Activated CD8-positive, alpha-beta T cell treated with anti-CD3 and anti-CD28 coated beads for 36 hours (primary cell): ENCODE measurements around the gene GUCA2B. TPM values are rescaled to one million over a fixed set of nuclear protein-coding genes. Genes with fewer than 3 reads are reported as not detected.

Experiments
- ATAC-seq: fragments of 200-7000 bp; cut with Tn5 transposase; one replicate; pipeline ENCODE4 v1.10.0; 2021; ENCODE audit warnings: mild to moderate bottlenecking, moderate library complexity
- CTCF ChIA-PET: fragments of 350-600 bp; sonication (Branson Sonifier 250); formaldehyde crosslinking; loops from one replicate; lab custom pipeline; 2021; ENCODE audit warnings: antibody characterized with exemption; lab: Charles Lee
- POLR2A ChIA-PET: fragments of 350-600 bp; sonication (Branson Sonifier 250); formaldehyde crosslinking; loops from one replicate; lab custom pipeline; 2021; ENCODE audit warnings: antibody characterized with exemption; lab: Charles Lee
- DNase-seq: peaks from one replicate; pipeline ENCODE4 v3.0.0-alpha.2; 2020
- H3K27ac Mint-ChIP-seq: one replicate; pipeline ENCODE4 v1.8.0; 2021; ENCODE audit warnings: mild to moderate bottlenecking, mixed read lengths
- H3K27me3 Mint-ChIP-seq: one replicate; pipeline ENCODE4 v1.8.0; 2021; ENCODE audit warnings: mixed read lengths
- H3K36me3 Mint-ChIP-seq: one replicate; pipeline ENCODE4 v1.8.0; 2021; ENCODE audit warnings: low read depth, mixed read lengths
- H3K4me1 Mint-ChIP-seq: one replicate; pipeline ENCODE4 v1.8.0; 2021; ENCODE audit warnings: low read depth, mixed read lengths
- H3K4me3 Mint-ChIP-seq: one replicate; pipeline ENCODE4 v1.8.0; 2021; ENCODE audit warnings: mild to moderate bottlenecking, moderate library complexity, mixed read lengths
- H3K9me3 Mint-ChIP-seq: one replicate; pipeline ENCODE4 v1.8.0; 2021; ENCODE audit warnings: mixed read lengths
- intact Hi-C: fragments of 100-400 bp; cut with micrococcal nuclease; formaldehyde crosslinking; loops from one replicate; pipeline ENCODE4 v1.10.0; 2022
- total RNA-seq, 2 experiments: library from RNA; stranded (reverse); gene quantifications; one replicate each; pipeline ENCODE4 v1.2.3, GENCODE V29; 2021
- TF ChIP-seq, protein P1 (sequence below): fragments of 200-600 bp; IDR thresholded peaks from one replicate; pipeline ENCODE4 v1.8.0; 2022; ENCODE audit warnings: antibody characterized with exemption, mild to moderate bottlenecking

GUCA2B gene
- total RNA-seq, 2 experiments from 2014 or later = not detected

DNA sequence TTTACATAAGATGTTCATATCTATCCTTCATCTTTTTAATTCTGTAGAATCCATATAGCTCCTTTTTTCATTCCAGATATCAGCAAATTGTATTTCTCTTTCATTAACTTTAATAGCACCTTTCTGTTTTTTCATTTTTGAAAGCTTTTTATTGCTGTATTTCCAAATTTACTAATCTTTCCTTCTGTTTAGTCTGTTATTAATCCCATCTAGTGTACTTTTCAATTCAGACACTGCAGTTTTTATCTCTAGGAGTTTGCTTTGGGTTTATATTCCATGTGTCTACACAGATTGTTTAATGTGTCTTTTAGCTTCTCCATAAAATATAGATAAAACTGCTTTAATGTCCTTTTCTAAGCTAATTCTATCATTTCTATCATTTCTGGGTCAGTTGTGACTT, 48.8 kb downstream of the GUCA2B start:
- CTCF ChIA-PET = interaction anchor here (1.3 to 1.8 kb wide), 2 partner anchors 24 to 29 kb away, joined by 4 to 6 read pairs; no protein-coding TSS in a partner anchor
- H3K36me3 Mint-ChIP-seq = peaks cover 64% of the 10 kb centered on the region
- no peak overlapping the region for H3K4me3 Mint-ChIP-seq
- DNase-seq = no peak
- peaks cover 18% of the 10 kb centered on the region for H3K9me3 Mint-ChIP-seq
- TF ChIP-seq, protein P1, sequence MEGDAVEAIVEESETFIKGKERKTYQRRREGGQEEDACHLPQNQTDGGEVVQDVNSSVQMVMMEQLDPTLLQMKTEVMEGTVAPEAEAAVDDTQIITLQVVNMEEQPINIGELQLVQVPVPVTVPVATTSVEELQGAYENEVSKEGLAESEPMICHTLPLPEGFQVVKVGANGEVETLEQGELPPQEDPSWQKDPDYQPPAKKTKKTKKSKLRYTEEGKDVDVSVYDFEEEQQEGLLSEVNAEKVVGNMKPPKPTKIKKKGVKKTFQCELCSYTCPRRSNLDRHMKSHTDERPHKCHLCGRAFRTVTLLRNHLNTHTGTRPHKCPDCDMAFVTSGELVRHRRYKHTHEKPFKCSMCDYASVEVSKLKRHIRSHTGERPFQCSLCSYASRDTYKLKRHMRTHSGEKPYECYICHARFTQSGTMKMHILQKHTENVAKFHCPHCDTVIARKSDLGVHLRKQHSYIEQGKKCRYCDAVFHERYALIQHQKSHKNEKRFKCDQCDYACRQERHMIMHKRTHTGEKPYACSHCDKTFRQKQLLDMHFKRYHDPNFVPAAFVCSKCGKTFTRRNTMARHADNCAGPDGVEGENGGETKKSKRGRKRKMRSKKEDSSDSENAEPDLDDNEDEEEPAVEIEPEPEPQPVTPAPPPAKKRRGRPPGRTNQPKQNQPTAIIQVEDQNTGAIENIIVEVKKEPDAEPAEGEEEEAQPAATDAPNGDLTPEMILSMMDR = no peak
- H3K27ac Mint-ChIP-seq = no peak overlapping the region
- POLR2A ChIA-PET = no interaction called here
- intact Hi-C loops = no loop called here
- peaks cover 3% of the 10 kb centered on the region for H3K4me1 Mint-ChIP-seq
- no peaks in the 10 kb centered on the region for H3K27me3 Mint-ChIP-seq
- no peak for ATAC-seq

Other genes with a start within 250 kb of the GUCA2B start
- 10 to 100 TPM; 18.6 to 20.4 TPM for gene HIVEP3, start 234.5 kb upstream of the GUCA2B start, total RNA-seq
- not detected for gene GUCA2A, start 11.3 kb downstream of the GUCA2B start, total RNA-seq
- gene FOXJ3, start 181.8 kb downstream of the GUCA2B start, total RNA-seq = 10 to 100 TPM; 43.1 to 44.0 TPM
- 10 to 100 TPM in 1 of 2 experiments, 1 to 10 TPM in 1; 9.8 to 10.3 TPM for gene RIMKLA, start 227.4 kb downstream of the GUCA2B start, total RNA-seq